Amygdala (tissue), 56 donors: ENCODE data around the gene VPS13D.

Experiments used
- DNase-seq, 56 donors: peaks; one replicate each; lab custom pipeline; 2025; lab: John Stamatoyannopoulos, UW

Gene VPS13D

DNA sequence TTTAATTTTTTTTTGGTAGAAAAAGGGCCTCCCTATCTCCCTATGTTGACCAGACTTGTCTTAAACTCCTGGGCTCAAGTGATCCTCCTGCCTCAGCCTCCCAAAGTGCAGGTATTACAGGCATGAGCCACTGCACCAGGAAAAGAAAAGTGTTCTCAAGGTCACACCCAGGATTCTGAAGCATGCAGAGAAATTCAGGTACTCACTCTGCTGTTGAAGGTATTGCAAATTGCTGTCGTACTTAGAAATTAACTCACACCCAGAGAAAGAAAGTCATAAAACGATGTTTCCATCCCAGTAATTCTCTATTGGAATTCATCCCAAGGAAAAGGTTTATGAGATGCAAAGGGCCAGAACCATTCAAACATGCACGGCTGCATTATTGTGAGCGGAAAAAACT is 314.5 kb downstream of the VPS13D start:
- no peak for DNase-seq

DNA sequence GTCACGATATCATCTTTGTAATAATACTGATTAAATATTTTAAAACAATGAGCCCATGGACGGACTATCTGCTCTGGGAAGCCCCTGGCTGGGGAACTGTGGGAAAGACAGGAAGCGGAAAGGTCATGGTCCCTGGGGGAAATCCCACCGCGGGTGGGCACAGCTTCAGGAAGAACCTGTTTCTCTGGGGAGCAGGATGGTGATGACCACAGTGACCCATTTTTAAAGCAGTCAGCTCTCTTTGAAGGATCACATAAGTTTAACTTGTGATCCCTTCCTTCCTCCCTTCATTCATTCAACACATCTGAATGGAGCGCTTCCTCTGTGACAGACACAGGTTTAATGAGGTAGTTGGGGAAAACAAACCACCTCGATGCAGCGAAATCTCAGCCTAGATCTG is 315.2 kb downstream of the VPS13D start:
- DNase-seq, result no peak

DNA sequence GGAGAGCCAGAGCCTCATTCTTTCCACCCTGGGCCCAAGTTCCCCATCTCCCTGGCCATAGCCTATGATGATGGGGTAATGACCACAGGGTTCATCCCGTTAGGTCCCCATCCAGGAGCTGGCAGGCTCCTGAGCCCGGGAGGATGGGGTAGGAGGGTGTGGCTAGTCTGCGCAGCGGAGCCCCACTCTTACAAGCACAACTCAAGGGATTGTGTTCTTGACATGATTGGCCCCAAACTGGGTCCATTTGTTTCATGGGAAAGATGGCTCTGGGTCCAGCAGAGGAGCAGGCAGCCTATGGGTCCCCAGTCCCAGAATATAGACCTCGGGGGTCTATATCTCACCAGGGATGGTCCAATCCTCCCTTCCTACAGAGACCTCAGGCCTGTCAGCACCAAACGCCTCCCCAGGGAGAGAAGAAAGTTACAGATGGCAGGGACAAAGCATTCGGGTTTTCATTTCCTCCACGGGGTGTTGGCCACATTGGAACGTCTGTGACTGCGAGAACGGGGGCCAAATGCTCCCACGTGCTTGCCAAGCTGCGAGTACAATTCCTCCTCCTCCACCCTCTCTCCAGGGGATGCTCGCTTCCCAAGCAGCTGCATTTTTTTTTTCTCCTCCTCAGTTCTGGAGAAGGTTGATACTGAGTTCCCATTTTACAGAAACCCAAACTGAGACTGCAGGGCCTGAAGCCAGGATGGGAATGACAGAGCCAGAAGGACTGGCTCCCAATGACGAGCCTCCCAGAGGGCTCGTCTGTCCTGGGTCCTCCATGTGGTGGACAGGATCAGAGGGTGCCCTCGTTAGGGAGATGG is 317.1 kb downstream of the VPS13D start:
- DNase-seq, result no peak

DNA sequence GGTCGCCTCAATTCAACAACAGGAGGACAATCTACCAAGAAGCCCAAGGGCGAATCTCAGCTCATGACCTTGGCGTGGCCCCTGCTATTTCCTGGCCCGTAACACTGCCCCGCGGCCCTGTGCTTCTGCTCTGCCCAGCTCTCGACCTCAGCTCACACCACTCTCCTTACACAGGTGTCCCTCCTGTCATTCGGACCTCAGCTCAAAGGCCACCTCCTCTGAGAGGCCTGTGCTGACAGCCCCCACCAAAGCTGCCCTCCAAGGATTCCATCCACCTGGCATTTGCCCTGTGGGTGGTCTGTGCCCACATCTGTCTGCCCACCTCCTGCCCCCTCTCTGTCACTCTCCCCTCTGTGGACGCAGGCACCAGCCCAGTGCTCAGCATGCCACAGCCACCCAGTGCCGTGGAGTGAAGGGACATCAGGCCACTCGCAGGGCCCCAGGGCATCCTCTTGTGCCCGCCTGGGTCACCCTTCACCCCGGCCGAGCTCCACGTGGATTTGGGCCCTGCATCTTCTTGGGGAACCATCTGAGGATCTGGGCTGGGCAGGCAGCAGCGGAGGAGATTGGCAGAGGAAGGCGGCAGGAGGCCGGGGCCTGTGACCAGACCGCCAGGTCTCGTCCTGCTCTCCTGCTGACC is 317.9 kb downstream of the VPS13D start:
- no peak for DNase-seq

DNA sequence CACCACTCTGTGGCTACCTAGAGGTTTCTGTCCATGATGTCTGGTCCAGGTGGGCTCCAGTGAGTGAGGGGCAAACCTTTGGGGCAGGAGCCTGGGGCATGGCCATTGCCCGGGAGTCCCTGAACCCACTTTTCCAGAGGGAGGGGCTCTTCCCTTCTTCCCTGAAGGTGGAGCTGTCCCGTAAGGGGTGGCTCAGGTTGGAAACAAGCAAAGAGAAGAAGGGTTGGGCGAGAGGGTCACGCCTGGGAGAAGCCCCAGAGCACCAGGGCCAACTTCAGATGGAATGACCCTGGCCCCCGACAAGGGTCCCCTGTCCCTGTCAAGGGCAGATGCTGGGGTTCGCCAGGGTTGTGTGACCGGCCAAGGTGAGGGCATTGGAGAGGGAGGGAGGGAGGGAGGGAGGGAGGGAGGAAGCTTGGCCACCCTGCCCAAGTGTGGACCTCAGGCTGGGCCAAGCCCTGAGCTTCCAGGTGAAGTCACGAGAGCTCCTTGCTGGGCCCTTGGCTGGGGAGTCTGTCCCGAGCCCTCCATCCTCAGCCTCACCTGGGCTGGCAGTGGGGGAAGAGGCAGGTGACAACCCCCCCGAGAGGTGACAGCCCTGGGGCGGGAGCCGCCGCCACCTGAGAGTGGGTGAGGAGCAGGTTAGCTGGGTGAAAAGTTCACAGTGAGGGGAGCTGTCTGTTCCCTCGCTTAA is 318.6 kb downstream of the VPS13D start:
- no peak for DNase-seq

DNA sequence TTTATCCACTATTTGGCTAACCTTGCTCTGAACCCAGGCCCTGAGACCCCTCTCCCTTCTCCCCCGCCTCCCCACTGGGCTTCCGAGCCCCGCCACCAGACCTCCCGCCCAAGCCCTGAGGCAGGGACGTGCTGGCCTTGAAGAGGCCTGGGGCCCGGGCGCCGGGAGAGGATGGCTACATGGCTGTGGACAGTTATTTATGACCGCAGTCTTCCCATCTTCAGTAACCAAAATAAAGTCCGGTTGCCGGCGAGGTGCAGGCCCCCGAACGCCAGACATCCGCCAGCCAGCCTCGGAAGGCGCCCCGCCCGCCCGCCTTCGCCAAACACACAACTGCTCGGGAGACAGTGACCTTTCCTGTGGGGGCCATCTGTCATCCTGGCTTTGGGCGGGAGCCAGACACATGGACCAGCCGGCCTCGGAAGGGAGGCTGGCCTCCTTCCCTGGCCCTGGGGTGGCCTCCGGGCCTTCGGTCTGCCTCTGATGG is 319.2 kb downstream of the VPS13D start:
- DNase-seq, result no peak

DNA sequence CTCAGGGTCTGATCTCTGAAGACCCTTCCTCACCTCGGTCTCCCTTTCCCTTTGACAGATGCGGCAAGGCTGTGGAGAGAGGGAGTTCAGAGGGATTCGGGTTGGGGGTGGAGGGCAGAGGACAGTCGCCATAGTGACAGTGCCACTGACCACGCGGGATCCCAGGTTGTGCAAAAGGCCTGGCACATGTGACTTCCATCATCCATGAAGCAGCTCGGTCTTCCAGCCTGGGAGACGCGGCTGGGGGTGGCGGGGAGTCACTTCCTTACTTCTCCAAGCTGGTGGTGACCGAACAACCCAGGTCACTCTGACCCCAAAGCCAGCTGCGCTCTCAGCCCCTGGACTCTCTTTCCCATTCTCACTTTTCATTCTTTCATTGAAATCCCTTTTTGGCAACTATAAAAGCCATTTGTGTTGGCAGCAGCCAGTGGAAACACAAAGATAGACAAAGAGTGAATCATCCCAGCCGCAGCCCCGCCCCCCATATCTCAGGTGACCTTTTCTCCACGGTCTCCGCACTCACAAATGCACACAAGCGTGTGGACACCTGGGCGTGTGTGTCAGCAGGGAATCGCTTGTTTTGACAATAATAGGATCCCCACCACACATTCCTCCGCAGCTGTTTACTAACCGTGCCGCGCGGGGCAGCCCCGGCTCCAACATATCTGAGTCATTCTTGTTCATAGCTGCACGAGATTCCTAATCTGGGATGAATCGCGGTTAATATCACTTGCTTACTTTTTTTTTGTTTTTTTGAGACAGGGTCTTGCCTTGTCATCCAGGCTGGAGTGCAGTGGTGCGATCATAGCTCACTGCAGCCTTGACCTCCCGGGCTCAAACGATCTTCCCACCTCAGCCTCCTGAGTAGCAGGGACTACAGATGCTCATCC is 319.9 kb downstream of the VPS13D start:
- peak in 5 of 56 donors; percentile 23 to 30 (median 27) for DNase-seq

DNA sequence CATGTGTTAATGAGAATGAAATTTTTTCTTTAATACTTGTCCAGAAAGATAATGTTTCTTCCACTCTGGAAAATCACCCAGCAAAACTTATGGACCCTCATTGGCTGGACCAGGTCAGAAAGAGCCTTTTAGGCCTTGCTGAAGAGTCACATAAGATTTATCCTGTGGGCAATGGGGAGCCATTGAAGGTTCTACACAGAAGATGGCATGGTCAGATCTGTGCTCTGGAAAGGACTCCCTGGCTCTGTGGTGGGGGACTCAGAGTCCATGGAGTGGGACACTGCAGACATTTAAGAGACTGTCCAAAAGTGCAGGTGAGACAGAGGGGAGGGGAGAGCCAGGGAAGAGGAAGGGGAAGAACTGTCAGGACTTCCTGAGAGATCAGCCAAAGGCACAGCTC is 321.8 kb downstream of the VPS13D start:
- no peak for DNase-seq

DNA sequence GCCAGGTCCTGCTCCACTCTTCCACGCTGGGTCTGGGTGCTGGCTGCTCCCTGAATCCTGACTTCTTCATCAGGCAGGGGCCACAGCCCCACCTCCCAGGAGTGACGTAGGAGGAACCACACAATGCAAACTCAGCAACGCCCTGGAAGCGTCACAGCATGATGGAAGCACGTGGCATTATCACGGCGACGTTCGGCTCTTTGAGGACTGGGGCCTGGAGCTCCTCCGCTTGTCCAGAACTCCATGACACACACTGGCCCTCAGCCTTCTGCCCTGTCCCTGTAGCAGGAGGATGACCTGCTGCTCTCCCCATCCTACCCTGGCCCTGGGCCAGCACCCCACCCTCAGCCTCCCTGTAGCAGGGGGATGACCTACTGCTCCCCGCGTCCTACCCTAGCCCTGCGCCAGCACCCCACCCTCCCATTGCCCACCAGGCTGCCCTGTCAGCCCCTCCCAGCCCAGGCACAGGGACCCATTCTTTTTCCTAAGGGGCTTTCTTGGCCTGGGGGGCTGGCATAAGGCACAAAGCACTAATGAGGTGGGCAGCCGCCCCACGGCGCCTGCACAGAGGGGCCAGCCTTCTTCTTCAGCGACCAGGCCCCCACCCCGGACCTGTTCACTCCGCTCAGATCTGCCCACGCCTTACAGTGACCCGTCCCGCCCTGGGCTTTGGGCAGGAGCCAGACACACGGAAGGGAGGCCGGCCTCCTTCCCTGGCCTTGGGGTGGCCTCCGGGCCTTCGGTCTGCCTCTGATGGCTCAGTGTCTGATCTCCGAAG is 322.5 kb downstream of the VPS13D start:
- DNase-seq, result no peak

DNA sequence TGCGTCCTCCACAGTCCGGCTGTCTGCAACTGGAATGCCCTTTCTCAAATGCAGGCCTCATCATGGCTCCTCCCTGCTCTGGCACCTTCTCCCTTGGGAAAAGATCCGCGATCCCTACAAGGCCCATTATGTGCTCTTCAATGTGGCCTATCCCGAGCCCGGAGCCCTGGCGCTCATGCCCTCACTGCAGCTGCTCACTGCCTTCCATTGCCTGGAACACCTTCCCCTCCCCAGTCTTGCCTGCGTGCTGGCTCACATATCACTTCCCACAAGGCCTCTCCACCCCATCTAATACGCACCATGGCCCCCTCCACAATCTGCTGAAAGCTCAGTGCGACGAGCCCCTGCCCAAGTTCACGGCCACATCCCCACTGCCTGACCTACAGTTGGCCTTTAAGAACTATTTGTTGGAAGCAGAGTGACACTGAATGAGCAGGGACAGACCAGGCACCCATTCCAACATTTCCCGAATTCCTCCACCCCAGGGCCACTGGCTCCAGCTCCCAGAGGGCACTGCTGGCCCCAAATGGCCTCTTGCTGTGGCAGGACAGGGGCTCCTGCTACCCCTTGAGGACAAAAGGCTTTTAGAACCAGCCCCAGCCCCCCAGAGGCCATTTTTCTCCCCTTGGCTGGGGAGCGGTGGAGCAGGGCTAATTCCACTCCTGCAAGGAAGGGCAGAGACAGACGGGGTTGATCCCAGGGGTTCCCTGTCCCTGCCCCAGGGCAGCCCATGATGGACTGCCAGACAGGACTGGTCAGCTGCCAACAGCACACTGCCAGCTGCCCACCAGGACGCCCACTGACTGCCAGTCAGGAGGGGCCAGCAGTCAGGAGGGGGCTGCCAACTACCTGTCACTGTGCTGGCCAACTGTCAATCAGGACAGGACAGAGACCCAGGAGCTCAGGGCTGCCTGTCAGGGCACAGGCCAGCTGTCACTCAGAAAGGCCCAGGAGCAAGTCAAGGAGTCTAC is 323.4 kb downstream of the VPS13D start:
- peak in 2 of 56 donors; percentile 42 to 61 for DNase-seq

DNA sequence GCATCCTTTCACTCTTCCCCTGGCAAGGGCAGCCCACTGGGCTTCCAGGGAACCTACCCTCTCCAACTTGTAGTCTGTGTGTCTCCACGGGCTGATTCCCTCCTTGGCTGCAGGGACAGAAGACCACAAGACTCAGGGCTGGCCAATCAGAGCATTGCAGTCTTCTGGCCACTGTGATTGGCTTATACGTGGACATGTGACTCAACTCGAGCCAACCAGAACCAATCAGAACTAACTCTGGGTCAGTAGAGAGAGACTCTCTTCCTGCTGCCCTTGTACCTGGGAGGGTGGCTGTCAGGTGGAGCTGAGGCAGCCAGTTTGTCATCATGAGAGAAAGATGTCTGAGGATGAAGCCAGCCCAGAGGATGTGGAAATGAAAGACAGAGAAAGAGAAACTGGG is 324.1 kb downstream of the VPS13D start:
- DNase-seq, result peak in 1 of 56 donors; percentile 42

DNA sequence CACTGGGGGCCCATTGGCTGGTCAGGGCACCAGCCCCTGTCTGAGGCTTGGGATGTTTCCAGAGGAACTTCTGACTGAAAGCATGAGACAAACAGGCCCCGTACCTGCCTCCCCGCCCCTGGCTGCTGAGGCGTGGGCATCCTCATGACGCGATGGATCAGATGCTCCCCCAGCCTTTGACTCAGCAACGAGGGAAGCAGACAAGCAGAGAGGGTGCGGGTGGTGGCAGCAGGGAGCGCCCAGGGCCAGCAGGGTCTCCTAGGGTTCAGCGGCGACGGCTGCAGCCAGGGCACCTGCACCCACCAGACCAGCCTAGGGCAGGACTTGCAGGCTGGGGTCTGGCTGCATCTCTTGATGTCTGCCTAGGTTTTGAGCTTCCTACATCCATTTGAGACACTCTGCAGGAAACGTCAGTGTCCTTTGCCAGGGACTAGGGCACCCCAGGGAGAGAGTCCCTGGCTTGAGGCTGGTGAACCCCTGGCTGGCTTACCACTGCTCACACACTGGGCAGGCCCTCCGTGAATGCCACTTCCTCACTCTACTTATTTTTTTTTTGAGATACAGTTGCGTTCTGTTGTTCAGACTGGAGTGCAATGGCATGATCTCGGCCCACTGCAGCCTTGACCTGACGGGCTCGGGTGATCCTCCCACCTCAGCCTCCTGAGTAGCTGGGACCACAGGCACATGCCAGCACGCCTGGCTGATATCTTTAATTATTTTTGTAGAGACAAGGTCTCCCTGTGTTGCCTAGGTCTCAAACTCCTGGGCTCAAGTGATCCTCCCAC is 324.9 kb downstream of the VPS13D start:
- no peak for DNase-seq

DNA sequence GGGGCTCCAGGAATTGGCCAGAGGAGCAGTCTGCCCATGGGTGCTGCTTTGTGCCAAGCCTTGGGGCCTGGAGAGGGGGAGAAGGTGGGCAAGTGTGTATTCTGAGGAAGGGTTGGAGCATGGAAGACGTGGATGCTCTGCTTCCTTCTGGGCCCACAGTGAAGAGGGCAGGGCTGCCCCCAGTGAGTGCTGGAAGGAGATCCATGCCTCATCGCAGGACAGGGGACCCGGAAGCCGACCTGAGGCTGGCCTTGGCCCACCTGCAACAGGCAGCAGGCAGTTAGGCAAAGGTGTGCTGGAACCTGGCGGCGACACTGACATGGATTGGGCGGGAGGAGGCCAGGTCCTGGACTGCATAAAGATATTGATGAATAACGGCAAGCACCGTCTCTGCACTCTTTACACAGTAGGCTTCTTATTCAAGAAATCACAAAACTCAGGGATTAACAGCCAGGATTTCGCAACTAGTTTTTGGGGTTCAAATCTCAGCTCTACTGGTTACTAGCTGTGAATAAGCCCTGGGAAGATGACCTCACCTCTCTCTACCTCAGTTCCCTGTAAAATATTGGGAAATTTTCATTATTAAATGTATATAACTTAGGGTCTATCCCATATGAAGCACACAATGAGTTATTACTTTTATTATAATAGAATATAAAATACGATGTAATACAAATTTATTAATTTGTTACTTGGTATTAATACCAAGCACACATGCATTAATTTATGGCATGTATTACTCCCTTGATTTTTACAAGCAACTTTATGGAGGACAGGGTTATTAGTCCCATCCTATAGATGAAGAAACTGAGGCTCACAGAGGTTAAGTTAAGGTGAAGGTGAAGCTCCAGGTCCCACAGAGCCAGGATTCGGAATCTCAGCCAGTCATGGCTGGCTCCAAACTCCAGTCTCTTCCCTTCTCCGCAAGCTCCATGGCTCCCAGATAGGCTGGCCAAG is 325.9 kb downstream of the VPS13D start:
- no peak for DNase-seq

DNA sequence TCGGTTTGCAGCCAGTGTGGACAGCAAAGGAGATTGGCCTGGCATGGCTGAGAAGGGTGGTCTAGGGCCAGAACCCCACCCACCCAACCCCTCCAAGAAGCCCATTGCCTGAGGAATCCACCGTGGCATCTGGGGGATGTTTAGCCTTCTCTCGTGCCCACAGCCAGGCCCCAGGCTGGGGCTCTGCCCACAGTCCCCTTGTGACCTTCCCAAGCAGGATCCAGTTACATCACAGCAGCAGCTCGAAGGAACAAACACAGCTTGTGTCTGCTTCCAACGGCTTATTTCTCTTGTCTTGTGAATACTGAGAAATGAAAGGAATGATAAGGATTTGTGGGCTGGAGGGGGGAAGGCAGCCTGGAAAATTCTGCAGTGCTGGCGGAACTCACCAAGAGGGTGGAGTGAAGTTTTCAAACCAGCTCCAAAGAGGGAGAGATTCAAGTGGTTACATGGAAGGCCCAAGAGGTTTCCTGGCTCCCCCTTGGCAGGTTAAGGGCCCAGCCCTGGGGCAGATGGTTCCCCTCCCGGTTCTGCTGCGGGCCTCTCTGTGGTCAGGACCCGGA is 326.6 kb downstream of the VPS13D start:
- DNase-seq, result peak in 15 of 56 donors; percentile 5 to 46 (median 25)

DNA sequence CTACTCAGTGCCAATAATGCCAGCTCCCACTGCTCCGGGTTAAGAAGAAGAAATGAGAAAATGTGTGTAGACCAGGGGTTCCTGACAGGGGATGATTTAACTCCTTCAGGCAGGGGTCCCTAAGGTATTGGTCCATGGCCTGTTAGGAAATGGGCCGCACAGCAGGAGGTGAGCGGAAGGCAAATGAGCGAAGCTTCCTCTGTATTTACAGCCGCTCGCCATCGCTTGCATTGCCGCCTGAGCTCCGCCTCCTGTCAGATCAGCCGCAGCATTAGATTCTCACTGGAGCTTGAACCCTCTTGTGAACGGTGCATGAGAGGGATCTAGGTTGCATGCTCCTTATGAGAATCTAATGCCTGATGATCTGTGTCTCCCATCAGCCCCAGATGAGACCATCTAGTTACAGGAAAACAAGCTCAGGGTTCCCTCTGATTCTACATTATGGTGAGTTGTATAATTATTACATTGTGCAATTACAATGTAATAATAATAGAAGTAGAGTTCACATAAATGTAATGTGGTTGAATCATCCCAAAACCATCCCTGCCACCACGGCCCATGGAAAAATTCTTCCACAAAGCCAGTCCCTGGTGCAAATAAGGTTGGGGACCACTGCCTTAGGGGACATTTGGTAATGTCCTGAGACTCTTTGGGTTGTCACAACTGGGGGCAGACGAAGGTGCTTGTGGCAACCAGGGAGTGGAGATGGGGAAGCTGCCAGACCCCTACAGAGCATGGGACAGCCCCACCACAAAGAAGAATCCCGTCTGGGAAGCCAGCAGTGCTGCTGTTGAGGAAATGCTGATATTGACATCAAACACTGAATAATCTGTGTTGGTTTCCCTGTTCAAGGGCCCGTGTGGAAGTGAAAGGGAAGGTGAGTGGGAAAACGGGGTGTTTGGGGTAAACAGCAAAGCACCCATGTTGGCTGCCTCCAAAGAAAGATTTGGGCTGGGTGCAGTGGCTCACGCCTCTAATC is 327.4 kb downstream of the VPS13D start:
- no peak for DNase-seq
